ENCODE results near the gene SLC12A7. TPM values are rescaled to one million over a fixed set of nuclear protein-coding genes. Genes with fewer than 3 reads are reported as not detected.

The SLC12A7 gene
- total RNA-seq, 1 experiment from 2014 or later = 30.8 TPM

DNA sequence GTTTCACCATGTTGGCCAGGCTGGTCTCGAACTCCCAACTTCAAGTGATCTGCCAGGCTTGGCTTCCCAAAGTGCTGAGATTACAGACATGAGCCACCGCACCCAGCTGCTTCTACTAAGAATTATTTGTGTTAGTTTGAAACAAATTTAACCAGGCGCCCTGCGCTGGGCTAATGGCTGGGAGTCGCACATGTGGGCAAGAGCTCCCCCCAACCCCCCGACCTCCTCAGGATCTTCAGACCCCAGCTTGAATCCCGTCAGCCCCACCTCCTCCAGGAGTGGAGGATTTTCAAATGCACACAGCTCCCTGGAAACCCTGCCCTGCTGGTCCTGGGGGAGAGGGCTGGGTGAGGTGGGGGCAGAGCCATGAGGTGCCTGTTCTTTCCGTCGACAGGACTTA lies 21.2 kb upstream of the SLC12A7 start:
- Mint-ChIP-seq H3K36me3 (ENCODE audit: insufficient read depth in 1 of 3, low read depth in 3 of 3) (no peaks in the 10 kb centered on the region), H3K4me3 (no peak overlapping the region), H3K27ac (no peak overlapping the region; a peak in 2 of 7 replicates), H3K4me1 (peaks cover 9 to 46% of the 10 kb centered on the region in 2 experiments), H3K27me3 (ENCODE audit: low read depth) (peaks cover 2% of the 10 kb centered on the region), H3K9me3 (peaks cover 0 to 4% of the 10 kb centered on the region in 2 experiments; a peak in 2 of 5 replicates)
- Histone ChIP-seq H3K9me3 (ENCODE audit: control insufficient read depth, low read depth, low read length) (no peaks in the 10 kb centered on the region), H4K5ac (ENCODE audit: insufficient read length, low read depth, low read length) (no peak overlapping the region), H3K23me2 (ENCODE audit: insufficient read length, low read depth, low read length, poor library complexity, severe bottlenecking) (no peaks in the 10 kb centered on the region), H3K23ac (ENCODE audit: insufficient read length, low read depth, low read length) (no peak overlapping the region), H4K8ac (replicated peaks; ENCODE audit: insufficient read length, low read depth, low read length) (no peak overlapping the region), H4K91ac (ENCODE audit: insufficient read length, low read depth, low read length) (no peak overlapping the region), H3T11ph (ENCODE audit: low read length) (no peak overlapping the region), H3K27me3 (ENCODE audit: insufficient read depth, low read length) (no peaks in the 10 kb centered on the region), H3K18ac (ENCODE audit: insufficient read length, low read depth, low read length) (no peak overlapping the region), H2BK20ac (ENCODE audit: low read depth, low read length, poor library complexity, severe bottlenecking) (no peak overlapping the region), H3K79me1 (ENCODE audit: insufficient read depth, low read depth, low read length, poor library complexity, severe bottlenecking) (no peaks in the 10 kb centered on the region), H3K79me2 (ENCODE audit: insufficient read depth, low read length) (no peaks in the 10 kb centered on the region), H3K4me2 (ENCODE audit: insufficient read depth, insufficient read length, low read length) (no peak overlapping the region), H4K20me1 (ENCODE audit: control insufficient read depth, insufficient read depth, insufficient read length) (peaks cover 4% of the 10 kb centered on the region), H2AK5ac (ENCODE audit: insufficient read length, low read length) (no peak overlapping the region), H3K4ac (ENCODE audit: low read depth, low read length) (no peak overlapping the region), H3K14ac (ENCODE audit: insufficient read depth, low read length) (no peak overlapping the region), H2BK120ac (ENCODE audit: low read depth, low read length, poor library complexity, severe bottlenecking) (no peak overlapping the region), H2AFZ (ENCODE audit: low read length) (no peak overlapping the region), H2BK12ac (ENCODE audit: insufficient read length, low read depth, low read length) (no peak overlapping the region), H3K27ac (ENCODE audit: insufficient read length, low read depth, low read length) (no peak overlapping the region), H2BK5ac (ENCODE audit: insufficient read length, low read length) (no peak overlapping the region), H3K4me1 (ENCODE audit: insufficient read depth, low read length) (no peaks in the 10 kb centered on the region), H2BK15ac (ENCODE audit: low read depth, low read length) (no peak overlapping the region), H3K56ac (ENCODE audit: insufficient read length, low read depth, low read length) (no peak overlapping the region), H3K9ac (ENCODE audit: extremely low read depth, insufficient read length, low read length) (no peak overlapping the region)
- WGBS (ENCODE audit: extremely low coverage, insufficient read length, low lambda C conversion rate) = no CpG with 5 or more reads among the region's 9 CpGs
- TF ChIP-seq, protein P1, sequence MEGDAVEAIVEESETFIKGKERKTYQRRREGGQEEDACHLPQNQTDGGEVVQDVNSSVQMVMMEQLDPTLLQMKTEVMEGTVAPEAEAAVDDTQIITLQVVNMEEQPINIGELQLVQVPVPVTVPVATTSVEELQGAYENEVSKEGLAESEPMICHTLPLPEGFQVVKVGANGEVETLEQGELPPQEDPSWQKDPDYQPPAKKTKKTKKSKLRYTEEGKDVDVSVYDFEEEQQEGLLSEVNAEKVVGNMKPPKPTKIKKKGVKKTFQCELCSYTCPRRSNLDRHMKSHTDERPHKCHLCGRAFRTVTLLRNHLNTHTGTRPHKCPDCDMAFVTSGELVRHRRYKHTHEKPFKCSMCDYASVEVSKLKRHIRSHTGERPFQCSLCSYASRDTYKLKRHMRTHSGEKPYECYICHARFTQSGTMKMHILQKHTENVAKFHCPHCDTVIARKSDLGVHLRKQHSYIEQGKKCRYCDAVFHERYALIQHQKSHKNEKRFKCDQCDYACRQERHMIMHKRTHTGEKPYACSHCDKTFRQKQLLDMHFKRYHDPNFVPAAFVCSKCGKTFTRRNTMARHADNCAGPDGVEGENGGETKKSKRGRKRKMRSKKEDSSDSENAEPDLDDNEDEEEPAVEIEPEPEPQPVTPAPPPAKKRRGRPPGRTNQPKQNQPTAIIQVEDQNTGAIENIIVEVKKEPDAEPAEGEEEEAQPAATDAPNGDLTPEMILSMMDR (conservative IDR thresholded peaks at IDR 0.05) = no peak
- no peak for DNase-seq

Data from H9 (cell line).